HG03095 (cell line): Measurements from ENCODE around the gene SPTSSA.
"Not testable (repeated sequence)": the region's sequence is repeated elsewhere in the genome, so short reads cannot be mapped to it uniquely, and the experiment has no call there.

Experiments used
- ATAC-seq: cut with Tn5 transposase; IDR thresholded peaks from one replicate; pipeline ENCODE4 v1.9.1; 2021; ENCODE audit warnings: moderate library complexity; ENCODE audit not compliant: unreplicated experiment

Gene SPTSSA

GRCh38 chr14:34428102-34428466 is 34.0 kb downstream of the SPTSSA start:
- not testable (repeated sequence) for ATAC-seq

GRCh38 chr14:34426313-34427295 is 35.4 kb downstream of the SPTSSA start:
- ATAC-seq = no peak

- no peak for ATAC-seq
Measured at GRCh38 chr14:34425095-34425851, 36.8 kb downstream of the SPTSSA start.

- ATAC-seq = no peak
Measured at GRCh38 chr14:34424488-34424887, 37.6 kb downstream of the SPTSSA start.

GRCh38 chr14:34423445-34423844 is 38.6 kb downstream of the SPTSSA start:
- no peak for ATAC-seq

GRCh38 chr14:34420547-34421150 is 41.4 kb downstream of the SPTSSA start:
- no peak for ATAC-seq

- ATAC-seq = no peak
Measured at GRCh38 chr14:34409721-34410120, 52.3 kb downstream of the SPTSSA start.

- no peak for ATAC-seq
Measured at GRCh38 chr14:34407951-34408350, 54.1 kb downstream of the SPTSSA start.

- no peak for ATAC-seq
Measured at GRCh38 chr14:34404416-34404815, 57.6 kb downstream of the SPTSSA start.

GRCh38 chr14:34403646-34404045 is 58.4 kb downstream of the SPTSSA start:
- ATAC-seq = no peak

GRCh38 chr14:34398024-34398423 is 64.0 kb downstream of the SPTSSA start:
- no peak for ATAC-seq

GRCh38 chr14:34387974-34388516 is 74.0 kb downstream of the SPTSSA start:
- no peak for ATAC-seq

- ATAC-seq = no peak
Measured at GRCh38 chr14:34386865-34387485, 75.1 kb downstream of the SPTSSA start.

- not testable (repeated sequence) for ATAC-seq
Measured at GRCh38 chr14:34385881-34386280, 76.2 kb downstream of the SPTSSA start.

- no peak for ATAC-seq
Measured at GRCh38 chr14:34383839-34384238, 78.2 kb downstream of the SPTSSA start.
